Endothelial cell of umbilical vein (primary cell): Measurements from ENCODE around the gene SSBP3. TPM values are rescaled to one million over a fixed set of nuclear protein-coding genes. Genes with fewer than 3 reads are reported as not detected.

Experiments used
- BruUV-seq: library from RNA; stranded (reverse); fragments of 400-500 nt; replicated peaks from 2 replicates; lab custom pipeline; 2021; lab: Mats Ljungman, UMichigan
- CTCF ChIA-PET: fragments of 300-600, 350-600 bp; sonication (Branson Sonifier 250); formaldehyde crosslinking; loops from one replicate; lab custom pipeline; 2021; ENCODE audit warnings: antibody characterized with exemption, inconsistent platforms; lab: Charles Lee
- POLR2A ChIA-PET: fragments of 300-600, 350-600 bp; sonication (Branson Sonifier 250); formaldehyde crosslinking; loops from one replicate; lab custom pipeline; 2021; ENCODE audit warnings: antibody characterized with exemption, inconsistent platforms; lab: Charles Lee
- DNase-seq: peaks from one replicate; pipeline ENCODE4 v3.0.0-alpha.2; 2011; ENCODE audit warnings: low read depth, low spot score
- FAIRE-seq: peaks from 2 replicates; lab custom pipeline; 2011; peaks lifted over from hg19 to GRCh38; lab: Jason Lieb, UNC
- H2AFZ ChIP-seq: 2 replicates; pipeline ENCODE4 v1.6.0; 2012; ENCODE audit warnings: low read depth, low read length, control low read depth, inconsistent platforms
- H3K27ac ChIP-seq: 2 replicates; pipeline ENCODE4 v1.5.1; 2011; ENCODE audit warnings: low read depth, mild to moderate bottlenecking, control low read depth, low read length, moderate library complexity; ENCODE audit not compliant: insufficient read depth
- H3K27me3 ChIP-seq, 2 experiments: 2 replicates each; pipeline versions ENCODE4 v1.6.0 to v1.6.1; 2011; ENCODE audit warnings: low read length in 2 of 2, mixed read lengths in 1 of 2; ENCODE audit not compliant: control insufficient read depth in 2 of 2, insufficient read depth in 2 of 2
- H3K36me3 ChIP-seq, 2 experiments: 2 replicates in 1 of 2; 3 replicates in 1 of 2; pipeline ENCODE4 v1.5.1; 2011; ENCODE audit warnings: low read length in 2 of 2, mild to moderate bottlenecking in 1 of 2, moderate library complexity in 1 of 2; ENCODE audit not compliant: control insufficient read depth in 2 of 2, insufficient read depth in 2 of 2; ENCODE audit errors: extremely low read depth in 1 of 2
- H3K4me1 ChIP-seq: 3 replicates; pipeline ENCODE4 v1.5.1; 2011; ENCODE audit warnings: mild to moderate bottlenecking, low read length; ENCODE audit not compliant: control insufficient read depth, insufficient read depth; ENCODE audit errors: extremely low read depth
- H3K4me2 ChIP-seq: 2 replicates; pipeline ENCODE4 v1.6.1; 2011; ENCODE audit warnings: low read length, control low read depth, mixed read lengths; ENCODE audit not compliant: insufficient read depth
- H3K4me3 ChIP-seq, 3 experiments: fragments of 200-600 bp in 1 of 3; sonication (generic), shearing (Covaris generic) in 1 of 3; replicated peaks in 1 of 3; 2 replicates each; pipeline ENCODE4 v1.5.1; 2011 to 2016; ENCODE audit warnings: control low read depth in 3 of 3, low read length in 3 of 3, mild to moderate bottlenecking in 2 of 3, inconsistent platforms in 1 of 3, low read depth in 1 of 3, moderate library complexity in 1 of 3; ENCODE audit not compliant: insufficient read depth in 1 of 3
- H3K79me2 ChIP-seq: 2 replicates; pipeline ENCODE4 v1.6.0; 2012; ENCODE audit warnings: low read length, inconsistent platforms; ENCODE audit not compliant: control insufficient read depth, insufficient read depth
- H3K9ac ChIP-seq: replicated peaks from 2 replicates; pipeline ENCODE3; 2011; ENCODE audit warnings: low read length, control low read depth; ENCODE audit not compliant: insufficient read depth; ENCODE audit errors: extremely low read depth
- H3K9me1 ChIP-seq: replicated peaks from 3 replicates; pipeline ENCODE4 v1.6.0; 2011; ENCODE audit warnings: mild to moderate bottlenecking, low read length; ENCODE audit not compliant: control insufficient read depth, insufficient read depth; ENCODE audit errors: extremely low read depth
- H3K9me3 ChIP-seq: replicated peaks from 2 replicates; pipeline ENCODE4 v1.5.1; 2012; ENCODE audit warnings: low read length, inconsistent platforms; ENCODE audit not compliant: control insufficient read depth, insufficient read depth
- H4K20me1 ChIP-seq: replicated peaks from 2 replicates; pipeline ENCODE3; 2011; ENCODE audit warnings: mild to moderate bottlenecking, low read length; ENCODE audit not compliant: control insufficient read depth, insufficient read depth; ENCODE audit errors: extremely low read depth
- MYC ChIP-seq: IDR thresholded peaks from one replicate; pipeline ENCODE4 v1.6.1; 2011; ENCODE audit warnings: mild to moderate bottlenecking, low read depth, low read length
- POLR2AphosphoS5 ChIP-seq: IDR thresholded peaks from 2 replicates; pipeline ENCODE4 v1.6.1; 2012; ENCODE audit warnings: low read depth, mild to moderate bottlenecking, control low read depth, low read length, moderate library complexity; ENCODE audit not compliant: insufficient read depth
- dilution Hi-C: fragments of 300-500 bp; cut with MboI; formaldehyde crosslinking; loops from one replicate; pipeline ENCODE4 v1.15.0; 2019; ENCODE audit warnings: low sequenced_read_pairs; ENCODE audit not compliant: extremely low pct_ligation_motif_present
- intact Hi-C: fragments of 100-400 bp; cut with micrococcal nuclease; formaldehyde crosslinking; loops from one replicate; pipeline ENCODE4 v1.10.0; 2022
- polyA plus RNA-seq, 4 experiments: library from polyadenylated mRNA; depleted of rRNA in 3 of 4; stranded (reverse) in 3 of 4; unstranded in 1 of 4; fragments of >200 nt; gene quantifications; 2 replicates each; pipeline versions ENCODE4 v1.2.1 to v1.2.3, GENCODE V29; 2011 to 2012; ENCODE audit warnings: missing spikeins in 1 of 4
- total RNA-seq: library from RNA; stranded (reverse); gene quantifications from 2 replicates; pipeline ENCODE4 v1.2.3, GENCODE V29; 2021
- TF ChIP-seq, protein P1 (sequence below): IDR thresholded peaks from 2 replicates; pipeline ENCODE4 v1.6.1; 2011; ENCODE audit not compliant: insufficient read depth, insufficient read length

Gene SSBP3
- total and polyA plus RNA-seq, 2 donors (not counting 3 experiments of a cell fraction or from before 2014, with no cell fraction given) = 44.9 to 59.4 TPM

- no peak overlapping the region for H3K4me3 ChIP-seq
- peaks cover 2 to 18% of the 10 kb centered on the region in 2 experiments for H3K36me3 ChIP-seq
- H2AFZ ChIP-seq = no peak overlapping the region
- H3K4me2 ChIP-seq = no peak overlapping the region
- H3K4me1 ChIP-seq = peaks cover 5% of the 10 kb centered on the region
- FAIRE-seq (no peak), DNase-seq (no peak)
- no peak overlapping the region for H3K27ac ChIP-seq
- intact Hi-C loops (no loop called here), dilution Hi-C loops (no loop called here)
- H3K27me3 ChIP-seq = no peaks in the 10 kb centered on the region
- no peaks in the 10 kb centered on the region for H3K9me1 ChIP-seq
- no TSS peak for BruUV-seq
- no peak for TF ChIP-seq MYC
- TF ChIP-seq, protein P1, sequence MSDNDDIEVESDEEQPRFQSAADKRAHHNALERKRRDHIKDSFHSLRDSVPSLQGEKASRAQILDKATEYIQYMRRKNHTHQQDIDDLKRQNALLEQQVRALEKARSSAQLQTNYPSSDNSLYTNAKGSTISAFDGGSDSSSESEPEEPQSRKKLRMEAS = no peak
- H4K20me1 ChIP-seq = no peaks in the 10 kb centered on the region
- H3K79me2 ChIP-seq = no peaks in the 10 kb centered on the region
- no peaks in the 10 kb centered on the region for H3K9me3 ChIP-seq
- H3K9ac ChIP-seq = no peak overlapping the region
- CTCF ChIA-PET = no interaction called here
- POLR2A ChIA-PET = no interaction called here
These were observed 158.2 kb downstream of the SSBP3 start for GRCh38 chr1:54247863-54248515.

DNA sequence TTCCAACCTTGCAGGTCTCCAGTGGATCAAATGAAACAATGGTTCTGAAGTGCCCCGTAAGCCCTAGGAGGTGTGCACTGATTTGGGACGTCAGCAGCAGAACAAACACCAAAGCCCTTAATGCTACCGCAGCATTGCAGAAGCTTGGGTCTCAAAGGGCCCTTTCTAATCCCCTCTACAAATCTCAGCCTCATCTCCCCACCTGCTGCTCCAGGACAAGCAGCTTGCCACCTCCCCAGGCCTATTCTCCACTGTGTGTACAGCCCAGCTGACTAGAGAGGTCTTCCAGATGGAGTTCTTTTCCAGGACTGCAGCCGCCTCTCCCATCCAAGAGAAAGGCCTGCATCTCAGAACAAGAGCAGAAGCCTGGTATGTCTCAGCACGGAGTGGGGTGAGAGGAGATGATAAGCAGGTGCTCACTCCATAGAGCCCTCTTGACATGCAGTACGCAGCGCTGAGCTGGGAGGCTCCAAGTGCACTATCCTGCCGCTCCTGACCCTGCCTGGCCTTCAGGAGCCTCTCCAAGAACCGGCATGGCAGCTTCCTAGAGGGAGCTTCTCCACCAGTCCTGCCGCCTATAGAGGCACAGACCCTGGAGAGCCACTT is 160.0 kb downstream of the SSBP3 start:
- Histone ChIP-seq H3K9me3 (no peaks in the 10 kb centered on the region), H3K36me3 (peaks cover 2 to 16% of the 10 kb centered on the region in 2 experiments), H3K27me3 (no peaks in the 10 kb centered on the region), H3K27ac (no peak overlapping the region), H2AFZ (no peak overlapping the region), H3K79me2 (no peaks in the 10 kb centered on the region), H3K9me1 (no peaks in the 10 kb centered on the region), H3K4me1 (peaks cover 4% of the 10 kb centered on the region), H3K9ac (no peak overlapping the region), H3K4me3 (no peak overlapping the region), H4K20me1 (no peaks in the 10 kb centered on the region), H3K4me2 (no peak overlapping the region)
- no TSS peak for BruUV-seq
- CTCF ChIA-PET = no interaction called here
- no peak for DNase-seq
- no peak for TF ChIP-seq POLR2AphosphoS5
- intact Hi-C loops = no loop called here
- dilution Hi-C loops = no loop called here
- POLR2A ChIA-PET = no interaction called here
- no peak for FAIRE-seq
